HepG2 (cell line): Measurements from ENCODE around the gene NME7. TPM values are rescaled to one million over a fixed set of nuclear protein-coding genes. Genes with fewer than 3 reads are reported as not detected.

ENCODE experiments used
- CTCF ChIP-seq: sonication (generic); formaldehyde crosslinking; IDR thresholded peaks from 2 replicates; pipeline ENCODE4 v1.5.0; 2020; ENCODE audit warnings: mild to moderate bottlenecking, missing genetic modification reagents, moderate library complexity
- DDIT3 ChIP-seq: sonication (generic); formaldehyde crosslinking; IDR thresholded peaks from 2 replicates; pipeline ENCODE4 v1.4.0; 2020; ENCODE audit warnings: mild to moderate bottlenecking, missing genetic modification reagents
- DMAP1 ChIP-seq: IDR thresholded peaks from 2 replicates; pipeline ENCODE4 v1.6.1; 2016
- HNF1B ChIP-seq: sonication (generic); formaldehyde crosslinking; IDR thresholded peaks from 2 replicates; pipeline ENCODE4 v1.5.1; 2020; ENCODE audit warnings: mild to moderate bottlenecking, moderate library complexity, missing genetic modification reagents
- MLLT10 ChIP-seq: sonication (generic); formaldehyde crosslinking; IDR thresholded peaks from 2 replicates; pipeline ENCODE4 v1.4.0; 2020; ENCODE audit warnings: missing genetic modification reagents
- PHF21A ChIP-seq: sonication (generic); formaldehyde crosslinking; IDR thresholded peaks from 2 replicates; pipeline ENCODE4 v1.5.0; 2020; ENCODE audit warnings: mild to moderate bottlenecking, missing genetic modification reagents
- RAD21 ChIP-seq: fragments of 450-650 bp; formaldehyde crosslinking; IDR thresholded peaks from 2 replicates; pipeline ENCODE4 v1.5.0; 2020; ENCODE audit warnings: mild to moderate bottlenecking
- RCOR2 ChIP-seq: IDR thresholded peaks from 2 replicates; pipeline ENCODE4 v1.6.1; 2016; ENCODE audit warnings: missing biosample characterization, missing genetic modification reagents
- STAG1 ChIP-seq: sonication (generic); formaldehyde crosslinking; IDR thresholded peaks from 2 replicates; pipeline ENCODE4 v1.4.0; 2020; ENCODE audit warnings: missing genetic modification reagents
- ZBTB38 ChIP-seq: sonication (generic); formaldehyde crosslinking; IDR thresholded peaks from 2 replicates; pipeline ENCODE4 v1.5.1; 2020; ENCODE audit warnings: mild to moderate bottlenecking, missing genetic modification reagents
- ZBTB39 ChIP-seq: sonication (generic); formaldehyde crosslinking; IDR thresholded peaks from 2 replicates; pipeline ENCODE4 v1.5.0; 2020; ENCODE audit warnings: missing genetic modification reagents
- ZKSCAN5 ChIP-seq: sonication (generic); formaldehyde crosslinking; IDR thresholded peaks from 2 replicates; pipeline ENCODE4 v1.5.1; 2020; ENCODE audit warnings: mild to moderate bottlenecking, missing genetic modification reagents
- ZNF772 ChIP-seq: sonication (generic); formaldehyde crosslinking; IDR thresholded peaks from 2 replicates; pipeline ENCODE4 v1.5.0; 2020; ENCODE audit warnings: mild to moderate bottlenecking, missing genetic modification reagents
- polyA plus RNA-seq, 8 experiments: library from polyadenylated mRNA; depleted of rRNA in 3 of 8; stranded (reverse) in 7 of 8; unstranded in 1 of 8; fragments of >200 nt; fragmentation: Illumina TruSeq in 4 of 8; extraction: Trizol in 4 of 8; gene quantifications; 2 replicates each; pipeline versions ENCODE4 v1.2.1 to v1.2.3, GENCODE V29; 2011 to 2016; ENCODE audit warnings: low read depth in 4 of 8, missing spikeins in 1 of 8, mixed read lengths in 1 of 8; ENCODE audit not compliant: insufficient read depth in 1 of 8
- total RNA-seq, 5 experiments: library from RNA; depleted of rRNA; stranded (reverse); fragments of >200 nt; fragmentation: Illumina TruSeq; extraction: Trizol; gene quantifications; 2 replicates each; pipeline ENCODE4 v1.2.3, GENCODE V29; 2016; ENCODE audit warnings: low read depth in 1 of 5

NME7 gene
- total and polyA plus RNA-seq, 2 of the 13 experiments (the other 11 are each of a cell fraction or from before 2014, with no cell fraction given), result 9.4 to 22.5 TPM

GRCh38 chr1:169108863-169109560 is 258.6 kb downstream of the NME7 start (continued):
- TF ChIP-seq ZBTB39 (CRISPR knock-in tag) (no peak), STAG1 (CRISPR knock-in tag) (peak; percentile 33), ZKSCAN5 (CRISPR knock-in tag) (no peak), CTCF (CRISPR knock-in tag) (peak; percentile 41; the same call in 1 of the 2 replicates), HNF1B (no peak), ZNF772 (CRISPR knock-in tag) (0 out of 2 replicates have a peak, but pooled peaks have one; percentile 4), MLLT10 (0 out of 2 replicates have a peak, but pooled peaks have one; percentile 13), DMAP1 (CRISPR knock-in tag) (no peak), ZBTB38 (CRISPR knock-in tag) (0 out of 2 replicates have a peak, but pooled peaks have one; percentile 28), PHF21A (CRISPR knock-in tag) (0 out of 2 replicates have a peak, but pooled peaks have one; percentile 6), RAD21 (CRISPR knock-in tag) (0 out of 2 replicates have a peak, but pooled peaks have one; percentile 8), RCOR2 (CRISPR knock-in tag) (peak; percentile 17; the same call in 1 of the 2 replicates), DDIT3 (CRISPR knock-in tag) (0 out of 2 replicates have a peak, but pooled peaks have one; percentile 16)
